ENCODE measurements around the gene OSR1. TPM values are rescaled to one million over a fixed set of nuclear protein-coding genes. Genes with fewer than 3 reads are reported as not detected.

OSR1 gene
- polyA plus RNA-seq, 3 donors = not detected

DNA sequence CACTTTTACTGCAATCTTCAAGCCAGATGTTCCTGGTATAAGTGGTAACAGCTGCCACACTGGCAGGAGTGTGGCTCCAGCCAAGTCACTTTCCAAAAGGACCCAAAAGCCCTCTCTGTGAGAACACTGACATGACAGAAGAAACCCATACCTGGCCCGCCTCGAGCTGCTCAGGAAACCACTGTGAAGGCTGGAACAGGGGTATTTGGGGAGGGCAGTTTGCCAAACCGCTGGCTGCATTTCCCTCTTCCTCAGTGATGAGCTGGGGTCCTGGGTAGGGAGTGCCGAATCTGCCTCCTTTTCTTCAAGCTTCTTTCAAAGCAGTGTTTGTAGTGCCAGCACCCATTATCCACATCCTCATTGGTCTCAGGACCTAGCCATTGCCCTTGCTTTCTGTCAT is 10.3 kb upstream of the OSR1 start:
- H3K4me3 ChIP-seq (replicated peaks in 1 of 3; ENCODE audit: low read depth in 2 of 3, low read length in 3 of 3) = no peak overlapping the region
- no peak overlapping the region for H3K27ac ChIP-seq (ENCODE audit: low read depth in 1 of 2, low read length in 2 of 2)
- peaks cover 0 to 10% of the 10 kb centered on the region in 2 donors for H3K9me3 ChIP-seq (replicated peaks in 1 of 2; ENCODE audit: control insufficient read depth in 1 of 2, insufficient read depth in 1 of 2, low read length in 2 of 2)
- DNase-seq = no peak
- no peak overlapping the region for H3K9ac ChIP-seq (ENCODE audit: insufficient read depth, low read length, poor library complexity, severe bottlenecking)
- Mint-ChIP-seq H3K4me1 (peaks cover 2% of the 10 kb centered on the region), H3K4me3 (no peak overlapping the region), H3K27ac (peak overlapping the region in 1 of 7 donors; percentile 43), H3K27me3 (ENCODE audit: low read depth in 3 of 3) (peaks cover 44 to 65% (median 49%) of the 10 kb centered on the region in 3 donors), H3K9me3 (peaks cover 0 to 5% (median 0%) of the 10 kb centered on the region in 7 donors), H3K36me3 (no peaks in the 10 kb centered on the region)
- H3K4me2 ChIP-seq (replicated peaks; ENCODE audit: extremely low read depth, low read length, poor library complexity, severe bottlenecking) = no peak overlapping the region
- H3K27me3 ChIP-seq (ENCODE audit: control insufficient read depth in 2 of 2, insufficient read depth in 2 of 2, low read length in 2 of 2) = peaks cover 54 to 63% of the 10 kb centered on the region in 2 donors
- intact Hi-C loops (cut with micrococcal nuclease) = loop anchor here in 1 of 2 donors (10.0 kb wide), 2 partner anchors 804 to 844 kb away; partner anchors contain the start of gene RDH14
- no peaks in the 10 kb centered on the region for H3K36me3 ChIP-seq (replicated peaks in 1 of 2; ENCODE audit: control insufficient read depth in 1 of 2, insufficient read depth in 2 of 2, low read length in 2 of 2)
- WGBS (ENCODE audit: insufficient coverage) = 30% methylated on average over 2 of the region's 4 CpGs
- no peak overlapping the region for H2AFZ ChIP-seq (ENCODE audit: insufficient read depth, low read depth, low read length, poor library complexity, severe bottlenecking)
- TF ChIP-seq, protein P1, sequence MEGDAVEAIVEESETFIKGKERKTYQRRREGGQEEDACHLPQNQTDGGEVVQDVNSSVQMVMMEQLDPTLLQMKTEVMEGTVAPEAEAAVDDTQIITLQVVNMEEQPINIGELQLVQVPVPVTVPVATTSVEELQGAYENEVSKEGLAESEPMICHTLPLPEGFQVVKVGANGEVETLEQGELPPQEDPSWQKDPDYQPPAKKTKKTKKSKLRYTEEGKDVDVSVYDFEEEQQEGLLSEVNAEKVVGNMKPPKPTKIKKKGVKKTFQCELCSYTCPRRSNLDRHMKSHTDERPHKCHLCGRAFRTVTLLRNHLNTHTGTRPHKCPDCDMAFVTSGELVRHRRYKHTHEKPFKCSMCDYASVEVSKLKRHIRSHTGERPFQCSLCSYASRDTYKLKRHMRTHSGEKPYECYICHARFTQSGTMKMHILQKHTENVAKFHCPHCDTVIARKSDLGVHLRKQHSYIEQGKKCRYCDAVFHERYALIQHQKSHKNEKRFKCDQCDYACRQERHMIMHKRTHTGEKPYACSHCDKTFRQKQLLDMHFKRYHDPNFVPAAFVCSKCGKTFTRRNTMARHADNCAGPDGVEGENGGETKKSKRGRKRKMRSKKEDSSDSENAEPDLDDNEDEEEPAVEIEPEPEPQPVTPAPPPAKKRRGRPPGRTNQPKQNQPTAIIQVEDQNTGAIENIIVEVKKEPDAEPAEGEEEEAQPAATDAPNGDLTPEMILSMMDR (IDR thresholded peaks at IDR 0.05) = no peak
- no peaks in the 10 kb centered on the region for H3K79me2 ChIP-seq (ENCODE audit: insufficient read depth, low read length)
- H4K20me1 ChIP-seq (ENCODE audit: insufficient read depth, low read length) = no peaks in the 10 kb centered on the region
- H3K4me1 ChIP-seq (ENCODE audit: control insufficient read depth in 1 of 2, insufficient read depth in 2 of 2, low read length in 2 of 2) = no peaks in the 10 kb centered on the region

DNA sequence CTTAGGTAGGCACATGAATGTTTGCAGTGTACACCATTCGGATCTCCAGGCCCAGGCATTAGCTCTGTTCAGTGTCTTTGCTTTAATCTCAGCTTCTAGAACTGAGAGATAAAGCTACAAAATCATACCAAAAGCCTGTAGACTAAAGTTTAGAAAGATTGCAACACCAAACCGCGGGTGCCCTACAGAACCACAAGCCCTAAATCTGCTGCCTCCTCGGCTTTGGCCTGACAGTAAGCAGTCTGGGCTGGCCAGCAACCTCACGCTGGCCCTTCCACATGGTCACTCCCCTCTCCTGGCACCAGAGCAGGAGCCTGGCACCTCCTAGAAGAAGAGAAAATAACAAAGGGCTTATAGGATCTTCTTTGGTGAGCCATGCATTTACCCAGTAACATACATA is 8.9 kb upstream of the OSR1 start:
- WGBS (ENCODE audit: insufficient coverage) = 89% methylated on average over 1 of the region's 5 CpGs
- H3K9ac ChIP-seq (ENCODE audit: insufficient read depth, low read length, poor library complexity, severe bottlenecking) = no peak overlapping the region
- no peaks in the 10 kb centered on the region for H4K20me1 ChIP-seq (ENCODE audit: insufficient read depth, low read length)
- intact Hi-C loops (cut with micrococcal nuclease) = loop anchor here in 1 of 2 donors (10.0 kb wide), 2 partner anchors 803 to 843 kb away; partner anchors contain the start of gene RDH14
- H3K27ac ChIP-seq (ENCODE audit: low read depth in 1 of 2, low read length in 2 of 2) = no peak overlapping the region
- Mint-ChIP-seq H3K27me3 (ENCODE audit: low read depth in 3 of 3) (peaks cover 59 to 75% (median 63%) of the 10 kb centered on the region in 3 donors), H3K4me1 (peaks cover 11% of the 10 kb centered on the region), H3K36me3 (peaks cover 6% of the 10 kb centered on the region in 2 donors), H3K9me3 (peaks cover 0 to 9% (median 4%) of the 10 kb centered on the region in 7 donors), H3K4me3 (peak overlapping the region in 1 of 2 donors; percentile 13), H3K27ac (peak overlapping the region in 1 of 7 donors; percentile 8)
- H3K4me1 ChIP-seq (ENCODE audit: control insufficient read depth in 1 of 2, insufficient read depth in 2 of 2, low read length in 2 of 2) = peaks cover 6 to 7% of the 10 kb centered on the region in 2 donors
- no peaks in the 10 kb centered on the region for H3K36me3 ChIP-seq (replicated peaks in 1 of 2; ENCODE audit: control insufficient read depth in 1 of 2, insufficient read depth in 2 of 2, low read length in 2 of 2)
- TF ChIP-seq, protein P1 (IDR thresholded peaks at IDR 0.05) = no peak
- H2AFZ ChIP-seq (ENCODE audit: insufficient read depth, low read depth, low read length, poor library complexity, severe bottlenecking) = no peak overlapping the region
- H3K4me3 ChIP-seq (replicated peaks in 1 of 3; ENCODE audit: low read depth in 2 of 3, low read length in 3 of 3) = no peak overlapping the region
- H3K79me2 ChIP-seq (ENCODE audit: insufficient read depth, low read length) = no peaks in the 10 kb centered on the region
- no peak overlapping the region for H3K4me2 ChIP-seq (replicated peaks; ENCODE audit: extremely low read depth, low read length, poor library complexity, severe bottlenecking)
- H3K9me3 ChIP-seq (replicated peaks in 1 of 2; ENCODE audit: control insufficient read depth in 1 of 2, insufficient read depth in 1 of 2, low read length in 2 of 2) = peaks cover 0 to 17% of the 10 kb centered on the region in 2 donors
- DNase-seq = no peak
- H3K27me3 ChIP-seq (ENCODE audit: control insufficient read depth in 2 of 2, insufficient read depth in 2 of 2, low read length in 2 of 2) = peaks cover 62 to 75% of the 10 kb centered on the region in 2 donors
